Ishikawa (cell line): ENCODE data around the gene RMDN2.

Source experiments
- CEBPB ChIP-seq: IDR thresholded peaks from 2 replicates; pipeline ENCODE4 v1.6.1; 2012
- CREB1 ChIP-seq: IDR thresholded peaks from 2 replicates; pipeline ENCODE4 v1.6.1; 2012; ENCODE audit warnings: low read depth
- EGR1 ChIP-seq: IDR thresholded peaks from 2 replicates; pipeline ENCODE4 v1.6.1; 2012
- EP300 ChIP-seq: IDR thresholded peaks from 2 replicates; pipeline ENCODE4 v1.6.1; 2012; ENCODE audit warnings: borderline replicate concordance
- FOXM1 ChIP-seq: IDR thresholded peaks from 2 replicates; pipeline ENCODE4 v1.6.1; 2012; ENCODE audit warnings: low read depth, borderline replicate concordance
- MAX ChIP-seq: IDR thresholded peaks from 2 replicates; pipeline ENCODE4 v1.6.1; 2012
- NFIC ChIP-seq: IDR thresholded peaks from 2 replicates; pipeline ENCODE4 v1.6.1; 2012
- RAD21 ChIP-seq: IDR thresholded peaks from 2 replicates; pipeline ENCODE4 v1.6.1; 2012; ENCODE audit warnings: low read depth
- REST ChIP-seq: IDR thresholded peaks from 2 replicates; pipeline ENCODE4 v1.6.1; 2012; ENCODE audit warnings: low read depth, mild to moderate bottlenecking
- TAF1 ChIP-seq: IDR thresholded peaks from 2 replicates; pipeline ENCODE4 v1.6.1; 2012; ENCODE audit warnings: low read depth, mild to moderate bottlenecking
- TCF12 ChIP-seq: IDR thresholded peaks from 2 replicates; pipeline ENCODE4 v1.6.1; 2012; ENCODE audit warnings: low read depth
- TEAD4 ChIP-seq: IDR thresholded peaks from 2 replicates; pipeline ENCODE4 v1.6.1; 2012
- USF1 ChIP-seq: IDR thresholded peaks from 2 replicates; pipeline ENCODE4 v1.6.1; 2012
- YY1 ChIP-seq: IDR thresholded peaks from 2 replicates; pipeline ENCODE4 v1.6.1; 2012; ENCODE audit warnings: low read depth
- ZBTB7A ChIP-seq: IDR thresholded peaks from 2 replicates; pipeline ENCODE4 v1.6.1; 2012; ENCODE audit warnings: low read depth

Gene RMDN2

GRCh38 chr2:38037325-38037724 is 112.2 kb downstream of the RMDN2 start:
- no peak for TF ChIP-seq YY1
- no peak for TF ChIP-seq REST
- no peak for TF ChIP-seq MAX
- no peak for TF ChIP-seq CREB1
- TF ChIP-seq USF1, result no peak
- TF ChIP-seq RAD21, result no peak
- TF ChIP-seq EP300, result no peak
- no peak for TF ChIP-seq TCF12
- no peak for TF ChIP-seq EGR1
- no peak for TF ChIP-seq CEBPB
- no peak for TF ChIP-seq FOXM1
- no peak for TF ChIP-seq NFIC
- TF ChIP-seq TEAD4, result no peak

GRCh38 chr2:38037757-38038621 is 112.9 kb downstream of the RMDN2 start:
- no peak for TF ChIP-seq NFIC
- TF ChIP-seq TEAD4, result no peak
- TF ChIP-seq RAD21, result no peak
- TF ChIP-seq FOXM1, result no peak
- TF ChIP-seq EGR1, result no peak
- no peak for TF ChIP-seq CEBPB
- TF ChIP-seq ZBTB7A, result no peak
- no peak for TF ChIP-seq YY1

- TF ChIP-seq RAD21, result no peak
- TF ChIP-seq TEAD4, result no peak
- no peak for TF ChIP-seq CREB1
- TF ChIP-seq TCF12, result no peak
- TF ChIP-seq YY1, result no peak
Observed at GRCh38 chr2:38038682-38039081, 113.6 kb downstream of the RMDN2 start.

GRCh38 chr2:38039121-38039910 is 114.2 kb downstream of the RMDN2 start:
- TF ChIP-seq NFIC (no peak), TAF1 (no peak), TCF12 (no peak), CREB1 (no peak)

- TF ChIP-seq TEAD4 (no peak), MAX (no peak), CEBPB (no peak), EP300 (no peak), USF1 (no peak), RAD21 (no peak), CREB1 (no peak), NFIC (no peak), ZBTB7A (no peak), TCF12 (no peak), TAF1 (no peak)
Observed at GRCh38 chr2:38045811-38046210, 120.7 kb downstream of the RMDN2 start.

- TF ChIP-seq YY1, result no peak
- TF ChIP-seq REST, result no peak
- no peak for TF ChIP-seq TAF1
- TF ChIP-seq ZBTB7A, result no peak
- no peak for TF ChIP-seq FOXM1
Observed at GRCh38 chr2:38056216-38056615, 131.1 kb downstream of the RMDN2 start.
